Measurements from ENCODE around the gene SWT1. TPM values are rescaled to one million over a fixed set of nuclear protein-coding genes. Genes with fewer than 3 reads are reported as not detected.

The SWT1 gene
- total and polyA plus RNA-seq, 2 experiments from 2014 or later, result 3.4 to 9.5 TPM

GRCh38 chr1:185262151-185262550, 105.2 kb downstream of the SWT1 start:
- WGBS (ENCODE audit: low lambda C conversion rate, missing lambda C conversion rate), result 89% methylated on average over 1 of the region's 1 CpG

DNA sequence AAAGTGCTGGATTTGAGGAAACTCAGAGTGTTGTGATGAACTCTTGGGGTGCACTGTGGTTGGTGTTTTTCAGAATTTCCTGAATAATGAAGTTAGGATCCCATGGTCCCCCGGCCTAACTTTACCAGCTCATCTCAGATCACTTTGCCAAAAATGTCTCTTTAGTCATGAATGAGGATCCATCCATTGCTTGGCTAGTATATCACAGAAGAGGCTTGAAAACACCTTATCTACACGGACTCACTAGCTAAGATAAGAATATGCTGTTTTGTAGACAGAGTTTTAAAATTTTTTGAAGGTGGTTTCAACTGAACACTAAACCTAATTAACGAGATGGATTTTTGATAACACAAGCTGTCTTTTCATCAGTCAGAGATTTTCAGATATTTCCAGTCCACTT, 106.3 kb downstream of the SWT1 start:
- no peak overlapping the region for H2AFZ ChIP-seq
- no peaks in the 10 kb centered on the region for H3K4me1 ChIP-seq (ENCODE audit: insufficient read depth)
- H3K4me2 ChIP-seq, result no peak overlapping the region
- H3K9me2 ChIP-seq (replicated peaks; ENCODE audit: insufficient read depth), result no peaks in the 10 kb centered on the region
- TF ChIP-seq EZH2phosphoT487 (IDR thresholded peaks at IDR 0.05; ENCODE audit: low read depth, severe bottlenecking, unreplicated experiment), result no peak
- no peak for TF ChIP-seq EZH2 (IDR thresholded peaks at IDR 0.05; ENCODE audit: borderline replicate concordance)
- TF ChIP-seq, protein P1, sequence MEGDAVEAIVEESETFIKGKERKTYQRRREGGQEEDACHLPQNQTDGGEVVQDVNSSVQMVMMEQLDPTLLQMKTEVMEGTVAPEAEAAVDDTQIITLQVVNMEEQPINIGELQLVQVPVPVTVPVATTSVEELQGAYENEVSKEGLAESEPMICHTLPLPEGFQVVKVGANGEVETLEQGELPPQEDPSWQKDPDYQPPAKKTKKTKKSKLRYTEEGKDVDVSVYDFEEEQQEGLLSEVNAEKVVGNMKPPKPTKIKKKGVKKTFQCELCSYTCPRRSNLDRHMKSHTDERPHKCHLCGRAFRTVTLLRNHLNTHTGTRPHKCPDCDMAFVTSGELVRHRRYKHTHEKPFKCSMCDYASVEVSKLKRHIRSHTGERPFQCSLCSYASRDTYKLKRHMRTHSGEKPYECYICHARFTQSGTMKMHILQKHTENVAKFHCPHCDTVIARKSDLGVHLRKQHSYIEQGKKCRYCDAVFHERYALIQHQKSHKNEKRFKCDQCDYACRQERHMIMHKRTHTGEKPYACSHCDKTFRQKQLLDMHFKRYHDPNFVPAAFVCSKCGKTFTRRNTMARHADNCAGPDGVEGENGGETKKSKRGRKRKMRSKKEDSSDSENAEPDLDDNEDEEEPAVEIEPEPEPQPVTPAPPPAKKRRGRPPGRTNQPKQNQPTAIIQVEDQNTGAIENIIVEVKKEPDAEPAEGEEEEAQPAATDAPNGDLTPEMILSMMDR (IDR thresholded peaks at IDR 0.05; ENCODE audit: poor library complexity), result no peak
- H3K27me3 ChIP-seq, result no peaks in the 10 kb centered on the region
- 74% methylated on average over 3 of the region's 3 CpGs for WGBS (ENCODE audit: low lambda C conversion rate, missing lambda C conversion rate)
- H3K79me2 ChIP-seq, result no peaks in the 10 kb centered on the region
- no peaks in the 10 kb centered on the region for H3K36me3 ChIP-seq (replicated peaks; ENCODE audit: insufficient read depth, low read depth)
- no peak for DNase-seq (ENCODE audit: low spot score)
- H3K4me3 ChIP-seq, result no peak overlapping the region
- no peak overlapping the region for H3K27ac ChIP-seq
- no peaks in the 10 kb centered on the region for H4K20me1 ChIP-seq (ENCODE audit: insufficient read depth, poor library complexity, severe bottlenecking)
- no peaks in the 10 kb centered on the region for H3K9me3 ChIP-seq (ENCODE audit: low read depth)

More at GRCh38 chr1:185262151-185262550, 105.2 kb downstream of the SWT1 start:
- no peak overlapping the region for H3K4me3 ChIP-seq
- no peaks in the 10 kb centered on the region for H3K4me1 ChIP-seq (ENCODE audit: insufficient read depth)
- TF ChIP-seq EZH2 (IDR thresholded peaks at IDR 0.05; ENCODE audit: borderline replicate concordance) (no peak), EZH2phosphoT487 (IDR thresholded peaks at IDR 0.05; ENCODE audit: low read depth, severe bottlenecking, unreplicated experiment) (no peak)
- TF ChIP-seq, protein P1 (IDR thresholded peaks at IDR 0.05; ENCODE audit: poor library complexity), result no peak
- H3K27ac ChIP-seq, result no peak overlapping the region
- H3K79me2 ChIP-seq, result no peaks in the 10 kb centered on the region
- no peak for DNase-seq (ENCODE audit: low spot score)
- H3K27me3 ChIP-seq, result no peaks in the 10 kb centered on the region
- no peaks in the 10 kb centered on the region for H3K9me3 ChIP-seq (ENCODE audit: low read depth)
- H3K4me2 ChIP-seq, result no peak overlapping the region
- H3K36me3 ChIP-seq (replicated peaks; ENCODE audit: insufficient read depth, low read depth), result no peaks in the 10 kb centered on the region
- no peaks in the 10 kb centered on the region for H4K20me1 ChIP-seq (ENCODE audit: insufficient read depth, poor library complexity, severe bottlenecking)
- no peak overlapping the region for H2AFZ ChIP-seq
- H3K9me2 ChIP-seq (replicated peaks; ENCODE audit: insufficient read depth), result no peaks in the 10 kb centered on the region

GRCh38 chr1:185263780-185264179, 106.8 kb downstream of the SWT1 start:
- H2AFZ ChIP-seq, result no peak overlapping the region
- WGBS (ENCODE audit: low lambda C conversion rate, missing lambda C conversion rate), result 84% methylated on average over 1 of the region's 1 CpG
- no peaks in the 10 kb centered on the region for H3K79me2 ChIP-seq
- H3K4me1 ChIP-seq (ENCODE audit: insufficient read depth), result no peaks in the 10 kb centered on the region
- TF ChIP-seq EZH2 (IDR thresholded peaks at IDR 0.05; ENCODE audit: borderline replicate concordance), result no peak
- no peak for TF ChIP-seq EZH2phosphoT487 (IDR thresholded peaks at IDR 0.05; ENCODE audit: low read depth, severe bottlenecking, unreplicated experiment)
- TF ChIP-seq, protein P1 (IDR thresholded peaks at IDR 0.05; ENCODE audit: poor library complexity), result no peak
- H3K27me3 ChIP-seq, result no peaks in the 10 kb centered on the region
- no peaks in the 10 kb centered on the region for H3K36me3 ChIP-seq (replicated peaks; ENCODE audit: insufficient read depth, low read depth)
- DNase-seq (ENCODE audit: low spot score), result no peak
- H3K4me3 ChIP-seq, result no peak overlapping the region
- no peaks in the 10 kb centered on the region for H3K9me3 ChIP-seq (ENCODE audit: low read depth)
- H3K4me2 ChIP-seq, result no peak overlapping the region
- no peaks in the 10 kb centered on the region for H4K20me1 ChIP-seq (ENCODE audit: insufficient read depth, poor library complexity, severe bottlenecking)
- no peaks in the 10 kb centered on the region for H3K9me2 ChIP-seq (replicated peaks; ENCODE audit: insufficient read depth)
- no peak overlapping the region for H3K27ac ChIP-seq

DNA sequence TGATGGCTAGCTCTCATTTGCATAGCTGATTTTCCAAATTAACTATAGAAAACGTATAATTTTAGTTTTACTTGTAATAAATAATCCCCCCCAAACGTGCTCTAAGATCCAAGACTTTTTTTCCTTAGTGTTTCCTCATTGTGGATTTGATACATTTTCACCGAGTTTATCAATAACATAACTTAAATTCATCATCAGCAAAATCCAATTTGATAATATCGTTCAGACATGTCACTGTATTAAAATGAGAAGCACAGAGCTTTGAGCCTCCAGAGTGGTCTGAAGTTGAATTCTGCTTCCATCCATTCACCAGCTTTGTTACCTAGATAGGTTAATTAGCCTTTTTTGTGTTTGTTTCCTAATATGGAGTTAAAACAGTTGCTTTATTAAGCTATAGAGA, 108.3 kb downstream of the SWT1 start:
- Histone ChIP-seq H3K9me3 (ENCODE audit: low read depth) (no peaks in the 10 kb centered on the region), H3K4me3 (no peak overlapping the region), H3K4me1 (ENCODE audit: insufficient read depth) (no peaks in the 10 kb centered on the region), H3K9me2 (replicated peaks; ENCODE audit: insufficient read depth) (no peaks in the 10 kb centered on the region), H3K36me3 (replicated peaks; ENCODE audit: insufficient read depth, low read depth) (no peaks in the 10 kb centered on the region), H4K20me1 (ENCODE audit: insufficient read depth, poor library complexity, severe bottlenecking) (no peaks in the 10 kb centered on the region), H3K27ac (no peak overlapping the region), H3K27me3 (no peaks in the 10 kb centered on the region), H3K79me2 (no peaks in the 10 kb centered on the region), H3K4me2 (no peak overlapping the region), H2AFZ (no peak overlapping the region)
- WGBS (ENCODE audit: low lambda C conversion rate, missing lambda C conversion rate), result 94% methylated on average over 4 of the region's 4 CpGs
- TF ChIP-seq EZH2phosphoT487 (IDR thresholded peaks at IDR 0.05; ENCODE audit: low read depth, severe bottlenecking, unreplicated experiment) (no peak), EZH2 (IDR thresholded peaks at IDR 0.05; ENCODE audit: borderline replicate concordance) (no peak)
- TF ChIP-seq, protein P1 (IDR thresholded peaks at IDR 0.05; ENCODE audit: poor library complexity), result no peak
- DNase-seq (ENCODE audit: low spot score), result no peak
